LNCaP clone FGC (cell line): Measurements from ENCODE around the gene MARVELD1.

Source experiments
- DNase-seq: peaks from one replicate; pipeline ENCODE4 v3.0.0-alpha.2; 2011; ENCODE audit warnings: low read depth
- H3K4me3 ChIP-seq: 2 replicates; pipeline ENCODE4 v1.5.1; 2011; ENCODE audit warnings: mild to moderate bottlenecking, low read depth, low read length, control low read depth
- TF ChIP-seq, protein P1 (sequence below): IDR thresholded peaks from 2 replicates; pipeline ENCODE4 v1.5.1; 2012; ENCODE audit warnings: mild to moderate bottlenecking; ENCODE audit not compliant: control insufficient read depth, insufficient read depth; ENCODE audit errors: extremely low read depth

Gene MARVELD1

DNA sequence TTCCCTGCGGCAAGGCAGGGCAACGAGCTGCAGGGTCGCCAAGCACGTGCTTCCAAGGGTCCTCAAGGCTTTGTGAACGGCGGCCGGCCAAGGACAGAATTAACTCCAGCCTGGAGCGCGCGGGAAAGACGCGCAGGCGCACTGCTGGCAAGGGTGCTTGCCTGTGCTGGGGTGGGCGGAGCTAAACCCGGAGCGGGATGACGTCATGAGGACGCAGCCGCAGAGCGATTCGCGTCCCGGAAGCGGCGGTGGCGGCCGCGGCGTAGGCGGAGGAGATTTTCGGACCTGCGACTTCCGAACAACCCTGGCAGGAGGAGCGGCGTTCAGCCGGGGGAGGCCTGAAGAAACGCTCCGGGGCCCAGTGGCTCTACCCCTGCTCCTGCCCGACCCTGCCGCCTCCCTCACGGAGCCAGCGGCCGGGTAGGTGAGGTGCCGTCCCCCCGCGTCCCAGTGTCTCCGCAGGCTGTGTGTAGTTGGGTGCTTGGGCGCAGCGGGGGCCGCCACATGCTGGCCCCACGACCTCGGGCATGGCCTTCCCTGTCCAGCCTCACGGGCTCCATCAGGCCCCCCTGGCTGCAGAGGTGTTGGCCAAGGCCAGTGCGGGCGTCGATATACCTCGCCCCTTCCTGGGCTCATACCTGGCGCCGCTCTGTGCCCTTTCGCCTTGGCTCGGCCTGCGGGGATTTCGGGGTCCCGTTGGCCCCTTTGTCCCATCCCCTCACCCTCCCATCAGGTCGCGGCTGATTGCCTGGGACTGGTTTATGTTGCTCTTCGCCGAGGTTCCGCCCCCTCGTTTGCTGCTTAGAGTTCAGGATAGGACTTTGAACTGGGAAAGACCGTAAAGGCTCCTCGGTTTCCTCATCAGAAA lies 23.6 kb downstream of the MARVELD1 start, which contains the start of gene ZFYVE27:
TSS of gene ZFYVE27 (plus strand) at position 227 of the 868 bp plus-strand sequence. CDS start 1,350 bp downstream, outside the sequence.
- TF ChIP-seq, protein P1, sequence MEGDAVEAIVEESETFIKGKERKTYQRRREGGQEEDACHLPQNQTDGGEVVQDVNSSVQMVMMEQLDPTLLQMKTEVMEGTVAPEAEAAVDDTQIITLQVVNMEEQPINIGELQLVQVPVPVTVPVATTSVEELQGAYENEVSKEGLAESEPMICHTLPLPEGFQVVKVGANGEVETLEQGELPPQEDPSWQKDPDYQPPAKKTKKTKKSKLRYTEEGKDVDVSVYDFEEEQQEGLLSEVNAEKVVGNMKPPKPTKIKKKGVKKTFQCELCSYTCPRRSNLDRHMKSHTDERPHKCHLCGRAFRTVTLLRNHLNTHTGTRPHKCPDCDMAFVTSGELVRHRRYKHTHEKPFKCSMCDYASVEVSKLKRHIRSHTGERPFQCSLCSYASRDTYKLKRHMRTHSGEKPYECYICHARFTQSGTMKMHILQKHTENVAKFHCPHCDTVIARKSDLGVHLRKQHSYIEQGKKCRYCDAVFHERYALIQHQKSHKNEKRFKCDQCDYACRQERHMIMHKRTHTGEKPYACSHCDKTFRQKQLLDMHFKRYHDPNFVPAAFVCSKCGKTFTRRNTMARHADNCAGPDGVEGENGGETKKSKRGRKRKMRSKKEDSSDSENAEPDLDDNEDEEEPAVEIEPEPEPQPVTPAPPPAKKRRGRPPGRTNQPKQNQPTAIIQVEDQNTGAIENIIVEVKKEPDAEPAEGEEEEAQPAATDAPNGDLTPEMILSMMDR: no peak
- peak; percentile 76 for DNase-seq
- H3K4me3 ChIP-seq: peak within 1 kb of the TSS; percentile 85

DNA sequence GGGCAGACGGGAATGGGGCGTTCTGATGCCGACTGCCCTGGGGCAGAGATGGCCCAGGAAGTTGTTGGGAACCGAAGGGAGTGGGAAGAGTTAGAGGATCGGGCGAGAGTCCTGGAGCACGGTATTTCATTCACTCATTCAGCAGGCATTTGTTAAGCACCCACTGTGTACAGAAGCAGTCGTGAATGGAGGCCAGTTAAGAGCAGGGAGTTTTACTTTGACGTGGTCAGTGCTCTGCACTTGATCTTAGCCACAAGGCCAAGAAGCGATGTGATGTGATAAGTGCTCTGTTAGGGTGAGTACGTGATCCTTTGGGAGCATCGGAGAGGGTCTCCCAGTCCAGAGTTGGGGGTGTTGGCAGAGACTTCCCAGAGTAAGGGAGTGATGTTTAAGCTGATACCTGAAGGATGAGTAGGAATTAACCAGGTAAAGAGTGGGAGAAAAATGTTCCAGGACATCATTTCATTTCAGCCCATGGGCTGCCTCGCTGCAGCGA lies 24.3 kb downstream of the MARVELD1 start:
- no peak for DNase-seq
- TF ChIP-seq, protein P1: no peak
- peak overlapping the region; percentile 85 for H3K4me3 ChIP-seq

DNA sequence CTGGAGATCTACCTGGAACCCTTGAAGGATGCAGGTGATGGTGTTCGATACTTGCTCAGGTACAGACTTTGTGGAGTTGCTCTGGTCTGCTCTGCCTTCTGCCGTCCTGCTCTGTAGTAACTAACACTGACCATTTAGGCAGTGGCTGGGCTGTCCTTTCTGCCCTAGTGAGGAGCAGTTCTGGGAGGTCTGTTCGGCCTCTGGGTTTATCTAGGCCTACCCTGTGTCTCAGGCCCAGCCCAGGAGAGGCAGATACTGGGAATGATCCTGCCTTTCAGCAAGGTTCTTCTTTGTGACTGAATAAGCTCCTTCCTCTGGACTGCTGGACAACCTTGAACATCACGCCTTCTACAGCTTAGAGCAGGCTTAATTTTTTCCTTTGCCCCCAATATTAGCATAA lies 25.1 kb downstream of the MARVELD1 start:
- no peak for DNase-seq
- H3K4me3 ChIP-seq: no peak overlapping the region
- TF ChIP-seq, protein P1: no peak

DNA sequence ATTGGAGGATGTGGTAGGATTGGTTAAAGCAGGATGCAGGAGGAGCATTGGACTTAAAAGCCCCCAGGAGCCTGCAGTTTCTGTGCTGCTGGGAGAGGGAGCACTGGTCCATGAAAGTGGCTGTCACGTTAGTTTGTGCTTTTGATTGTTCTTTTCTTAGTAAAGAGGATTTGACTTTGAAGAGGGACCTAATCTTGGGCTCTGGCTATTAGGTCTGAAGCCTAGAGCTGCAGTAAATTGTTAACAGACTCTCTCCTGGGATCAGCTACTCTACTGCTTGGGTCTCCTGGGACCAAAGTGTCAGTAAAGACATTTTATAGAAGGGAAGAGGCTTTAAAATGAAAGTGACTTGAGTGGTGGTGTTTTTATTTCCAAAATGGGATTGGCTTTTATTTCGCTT lies 27.1 kb downstream of the MARVELD1 start:
- H3K4me3 ChIP-seq: no peak overlapping the region
- DNase-seq: no peak
- TF ChIP-seq, protein P1: no peak

DNA sequence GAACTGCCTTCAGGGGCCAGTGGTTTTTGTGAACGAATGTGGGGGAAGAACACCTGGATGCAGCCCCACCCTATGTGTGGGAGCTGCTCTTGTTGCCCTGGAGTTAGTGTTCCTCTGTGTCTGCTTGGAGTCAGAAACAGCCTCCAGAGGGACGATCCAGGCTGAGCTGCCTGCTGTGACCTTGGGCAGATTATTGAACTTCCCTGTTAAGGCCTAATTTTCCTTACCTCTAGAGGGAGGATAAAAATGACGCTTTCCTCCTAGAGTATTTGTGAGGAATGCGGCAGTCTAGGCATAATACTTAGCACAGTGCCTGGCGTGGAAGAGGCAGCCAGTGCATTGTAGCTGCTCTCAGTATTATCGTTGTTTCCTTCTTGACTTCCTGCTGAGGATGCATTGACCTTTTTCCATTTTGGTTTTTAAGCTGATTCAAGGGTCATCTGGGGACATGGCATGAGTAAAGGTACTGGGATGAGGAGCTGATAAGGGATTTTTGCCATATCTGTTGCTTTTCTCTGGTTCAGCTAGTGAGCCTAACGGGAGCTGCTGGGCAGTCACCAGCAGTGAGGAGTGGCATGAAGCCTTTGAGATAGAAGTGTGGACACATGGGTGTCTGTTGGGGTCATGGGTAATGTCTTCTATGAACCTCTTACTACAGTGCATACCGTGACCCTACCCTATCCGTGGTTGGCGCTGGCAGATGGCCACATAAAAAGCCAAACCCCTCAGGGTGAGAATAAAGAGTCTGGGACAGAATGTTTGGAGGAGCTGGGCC lies 29.8 kb downstream of the MARVELD1 start:
- TF ChIP-seq, protein P1: no peak
- no peak overlapping the region for H3K4me3 ChIP-seq
- no peak for DNase-seq

DNA sequence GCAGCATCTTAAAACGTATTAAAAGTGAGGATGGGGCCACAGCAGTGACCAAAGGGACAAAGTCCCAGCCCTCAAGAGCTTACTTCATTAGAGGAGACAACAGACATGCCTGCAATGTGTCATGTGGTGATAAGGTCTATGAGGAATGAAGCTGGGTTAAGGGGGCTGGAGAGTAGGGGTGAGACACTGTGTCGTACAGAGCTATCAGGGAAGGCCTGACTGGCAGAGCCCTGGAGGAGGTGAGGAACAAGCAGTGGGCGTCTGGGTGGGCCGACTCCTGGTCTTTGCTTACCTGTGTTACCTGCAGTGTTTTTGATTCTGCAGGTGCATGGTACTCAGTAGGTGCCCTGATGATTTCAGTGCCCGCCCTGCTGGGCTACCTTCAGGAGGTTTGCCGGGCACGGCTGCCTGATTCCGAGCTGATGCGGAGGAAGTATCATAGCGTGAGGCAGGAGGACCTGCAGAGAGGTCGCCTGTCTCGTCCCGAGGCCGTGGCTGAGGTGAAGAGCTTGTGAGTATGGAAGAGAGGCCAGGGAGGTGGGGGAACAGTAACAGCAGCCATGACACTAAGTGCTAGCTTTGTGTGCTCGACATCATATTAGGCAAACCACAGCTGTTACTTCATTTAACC lies 31.0 kb downstream of the MARVELD1 start:
- DNase-seq: no peak
- H3K4me3 ChIP-seq: no peak overlapping the region
- TF ChIP-seq, protein P1: no peak
